ENCODE results near the gene PBX4. TPM values are rescaled to one million over a fixed set of nuclear protein-coding genes. Genes with fewer than 3 reads are reported as not detected.

Gene PBX4
- total and polyA plus RNA-seq, 10 of the 15 experiments (the other 5 are each of a cell fraction or from before 2014, with no cell fraction given): 0.18 to 17.3 (median 4.2) TPM

DNA sequence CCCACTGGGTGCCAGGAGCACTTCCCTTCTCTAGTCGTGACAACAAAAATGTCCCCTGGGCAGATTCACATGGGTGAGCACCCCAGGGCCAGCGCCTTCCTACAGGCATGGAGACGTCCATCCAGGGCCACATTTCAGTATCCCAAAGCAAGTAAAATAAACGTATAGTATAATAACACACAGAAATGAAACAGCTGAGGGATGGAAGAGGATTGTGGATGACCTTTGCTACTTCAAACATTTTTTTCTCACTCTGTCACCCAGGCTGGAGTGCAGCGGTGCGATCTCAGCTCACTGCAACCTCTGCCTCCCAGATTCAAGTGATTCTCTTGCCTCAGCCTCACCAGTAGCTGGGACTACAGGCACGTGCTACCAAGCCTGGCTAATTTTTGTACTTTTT lies 52.2 kb downstream of the PBX4 start (continued):
- TF ChIP-seq, protein P1, sequence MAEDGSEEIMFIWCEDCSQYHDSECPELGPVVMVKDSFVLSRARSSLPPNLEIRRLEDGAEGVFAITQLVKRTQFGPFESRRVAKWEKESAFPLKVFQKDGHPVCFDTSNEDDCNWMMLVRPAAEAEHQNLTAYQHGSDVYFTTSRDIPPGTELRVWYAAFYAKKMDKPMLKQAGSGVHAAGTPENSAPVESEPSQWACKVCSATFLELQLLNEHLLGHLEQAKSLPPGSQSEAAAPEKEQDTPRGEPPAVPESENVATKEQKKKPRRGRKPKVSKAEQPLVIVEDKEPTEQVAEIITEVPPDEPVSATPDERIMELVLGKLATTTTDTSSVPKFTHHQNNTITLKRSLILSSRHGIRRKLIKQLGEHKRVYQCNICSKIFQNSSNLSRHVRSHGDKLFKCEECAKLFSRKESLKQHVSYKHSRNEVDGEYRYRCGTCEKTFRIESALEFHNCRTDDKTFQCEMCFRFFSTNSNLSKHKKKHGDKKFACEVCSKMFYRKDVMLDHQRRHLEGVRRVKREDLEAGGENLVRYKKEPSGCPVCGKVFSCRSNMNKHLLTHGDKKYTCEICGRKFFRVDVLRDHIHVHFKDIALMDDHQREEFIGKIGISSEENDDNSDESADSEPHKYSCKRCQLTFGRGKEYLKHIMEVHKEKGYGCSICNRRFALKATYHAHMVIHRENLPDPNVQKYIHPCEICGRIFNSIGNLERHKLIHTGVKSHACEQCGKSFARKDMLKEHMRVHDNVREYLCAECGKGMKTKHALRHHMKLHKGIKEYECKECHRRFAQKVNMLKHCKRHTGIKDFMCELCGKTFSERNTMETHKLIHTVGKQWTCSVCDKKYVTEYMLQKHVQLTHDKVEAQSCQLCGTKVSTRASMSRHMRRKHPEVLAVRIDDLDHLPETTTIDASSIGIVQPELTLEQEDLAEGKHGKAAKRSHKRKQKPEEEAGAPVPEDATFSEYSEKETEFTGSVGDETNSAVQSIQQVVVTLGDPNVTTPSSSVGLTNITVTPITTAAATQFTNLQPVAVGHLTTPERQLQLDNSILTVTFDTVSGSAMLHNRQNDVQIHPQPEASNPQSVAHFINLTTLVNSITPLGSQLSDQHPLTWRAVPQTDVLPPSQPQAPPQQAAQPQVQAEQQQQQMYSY (CRISPR knock-in tag; IDR thresholded peaks at IDR 0.05): no peak
- no peak for TF ChIP-seq SUZ12 (IDR thresholded peaks at IDR 0.05; ENCODE audit: unreplicated experiment)
- TF ChIP-seq, protein P2, sequence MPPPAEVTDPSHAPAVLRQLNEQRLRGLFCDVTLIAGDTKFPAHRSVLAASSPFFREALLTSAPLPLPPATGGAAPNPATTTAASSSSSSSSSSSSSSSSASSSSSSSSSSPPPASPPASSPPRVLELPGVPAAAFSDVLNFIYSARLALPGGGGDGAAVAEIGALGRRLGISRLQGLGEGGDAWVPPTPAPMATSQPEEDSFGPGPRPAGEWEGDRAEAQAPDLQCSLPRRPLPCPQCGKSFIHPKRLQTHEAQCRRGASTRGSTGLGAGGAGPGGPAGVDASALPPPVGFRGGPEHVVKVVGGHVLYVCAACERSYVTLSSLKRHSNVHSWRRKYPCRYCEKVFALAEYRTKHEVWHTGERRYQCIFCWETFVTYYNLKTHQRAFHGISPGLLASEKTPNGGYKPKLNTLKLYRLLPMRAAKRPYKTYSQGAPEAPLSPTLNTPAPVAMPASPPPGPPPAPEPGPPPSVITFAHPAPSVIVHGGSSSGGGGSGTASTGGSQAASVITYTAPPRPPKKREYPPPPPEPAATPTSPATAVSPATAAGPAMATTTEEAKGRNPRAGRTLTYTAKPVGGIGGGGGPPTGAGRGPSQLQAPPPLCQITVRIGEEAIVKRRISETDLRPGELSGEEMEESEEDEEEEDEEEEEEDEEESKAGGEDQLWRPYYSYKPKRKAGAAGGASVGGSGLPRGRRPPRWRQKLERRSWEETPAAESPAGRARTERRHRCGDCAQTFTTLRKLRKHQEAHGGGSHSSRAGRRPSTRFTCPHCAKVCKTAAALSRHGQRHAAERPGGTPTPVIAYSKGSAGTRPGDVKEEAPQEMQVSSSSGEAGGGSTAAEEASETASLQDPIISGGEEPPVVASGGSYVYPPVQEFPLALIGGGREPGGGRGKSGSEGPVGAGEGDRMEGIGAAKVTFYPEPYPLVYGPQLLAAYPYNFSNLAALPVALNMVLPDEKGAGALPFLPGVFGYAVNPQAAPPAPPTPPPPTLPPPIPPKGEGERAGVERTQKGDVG (CRISPR knock-in tag; IDR thresholded peaks at IDR 0.05): no peak
- TF ChIP-seq MTA2 (IDR thresholded peaks at IDR 0.05; ENCODE audit: low read depth): no peak
- TF ChIP-seq USF1 (IDR thresholded peaks at IDR 0.05; ENCODE audit: borderline replicate concordance, extremely low read length, insufficient read depth, low read depth, low read length): no peak
